PFSK-1 (cell line): ENCODE results near the gene SLC15A1.

Experiments
- FOXP2 ChIP-seq: optimal IDR thresholded peaks from 2 replicates; pipeline ENCODE3; 2011; ENCODE audit warnings: borderline replicate concordance, control low read depth, inconsistent platforms; ENCODE audit not compliant: insufficient read depth; ENCODE audit errors: extremely low read length, extremely low read depth
- POLR2AphosphoS5 ChIP-seq: IDR thresholded peaks from 2 replicates; pipeline ENCODE4 v1.6.1; 2012; ENCODE audit warnings: low read depth, mild to moderate bottlenecking, control low read depth, low read length, moderate library complexity
- REST ChIP-seq, 2 experiments: IDR thresholded peaks; 2 replicates each; pipeline versions ENCODE4 v1.6.1 to v1.8.0; 2011 to 2012; ENCODE audit warnings: low read depth in 2 of 2, low read length in 2 of 2, control low read depth in 1 of 2, inconsistent platforms in 1 of 2, mild to moderate bottlenecking in 1 of 2, moderate library complexity in 1 of 2; ENCODE audit not compliant: insufficient read depth in 1 of 2
- SIN3A ChIP-seq: IDR thresholded peaks from 2 replicates; pipeline ENCODE4 v1.6.1; 2012; ENCODE audit warnings: mild to moderate bottlenecking, low read length, moderate library complexity, borderline replicate concordance; ENCODE audit not compliant: insufficient read depth
- TAF1 ChIP-seq: IDR thresholded peaks from 2 replicates; pipeline ENCODE4 v1.6.1; 2012; ENCODE audit warnings: low read length, control low read depth, borderline replicate concordance; ENCODE audit not compliant: insufficient read depth

Gene SLC15A1

GRCh38 chr13:98678741-98679140, 73.7 kb downstream of the SLC15A1 start:
- no peak for TF ChIP-seq SIN3A
- no peak for TF ChIP-seq REST (IDR thresholded peaks at IDR 0.05; ENCODE audit: insufficient read depth in 1 of 2, low read depth in 2 of 2, low read length in 2 of 2)
- TF ChIP-seq FOXP2 = no peak
- TF ChIP-seq TAF1 = no peak
- TF ChIP-seq POLR2AphosphoS5 = no peak

GRCh38 chr13:98677398-98677797, 75.1 kb downstream of the SLC15A1 start:
- TF ChIP-seq FOXP2 = no peak
- TF ChIP-seq POLR2AphosphoS5 = no peak
- no peak for TF ChIP-seq TAF1
- TF ChIP-seq REST (IDR thresholded peaks at IDR 0.05; ENCODE audit: insufficient read depth in 1 of 2, low read depth in 2 of 2, low read length in 2 of 2) = no peak
- no peak for TF ChIP-seq SIN3A

GRCh38 chr13:98676239-98676638, 76.2 kb downstream of the SLC15A1 start:
- no peak for TF ChIP-seq SIN3A
- TF ChIP-seq POLR2AphosphoS5 = no peak
- TF ChIP-seq TAF1 = no peak
- no peak for TF ChIP-seq REST (IDR thresholded peaks at IDR 0.05; ENCODE audit: insufficient read depth in 1 of 2, low read depth in 2 of 2, low read length in 2 of 2)
- no peak for TF ChIP-seq FOXP2

- TF ChIP-seq POLR2AphosphoS5 (no peak), SIN3A (no peak), REST (IDR thresholded peaks at IDR 0.05; ENCODE audit: insufficient read depth in 1 of 2, low read depth in 2 of 2, low read length in 2 of 2) (no peak)
Measured at GRCh38 chr13:98675837-98676236, 76.6 kb downstream of the SLC15A1 start.

GRCh38 chr13:98675066-98675465, 77.4 kb downstream of the SLC15A1 start:
- no peak for TF ChIP-seq REST (IDR thresholded peaks at IDR 0.05; ENCODE audit: insufficient read depth in 1 of 2, low read depth in 2 of 2, low read length in 2 of 2)
- no peak for TF ChIP-seq TAF1
- TF ChIP-seq FOXP2 = no peak
- no peak for TF ChIP-seq SIN3A
- TF ChIP-seq POLR2AphosphoS5 = no peak
